Esophagus muscularis mucosa (tissue), 3 donors: ENCODE measurements around the gene CEND1.

Experiments used
- POLR2A ChIP-seq: fragments of 450-650 bp; IDR thresholded peaks from one replicate; pipeline ENCODE4 v1.6.1; 2017; ENCODE audit warnings: antibody characterized with exemption, moderate library complexity, mild to moderate bottlenecking, low read depth
- POLR2AphosphoS5 ChIP-seq, 2 donors: sonication (generic); formaldehyde crosslinking; IDR thresholded peaks; one replicate each; pipeline ENCODE4 v1.6.1; 2017; ENCODE audit warnings: antibody characterized with exemption in 2 of 2
- TF ChIP-seq, protein P1 (sequence below), 3 experiments: fragments of 200-600 bp in 2 of 3; fragments of 450-650 bp in 1 of 3; sonication (generic) in 2 of 3; IDR thresholded peaks; one replicate each; pipeline ENCODE4 v1.5.1; 2017 to 2019; ENCODE audit warnings: antibody characterized with exemption in 3 of 3, mild to moderate bottlenecking in 2 of 3, moderate library complexity in 1 of 3

DNA sequence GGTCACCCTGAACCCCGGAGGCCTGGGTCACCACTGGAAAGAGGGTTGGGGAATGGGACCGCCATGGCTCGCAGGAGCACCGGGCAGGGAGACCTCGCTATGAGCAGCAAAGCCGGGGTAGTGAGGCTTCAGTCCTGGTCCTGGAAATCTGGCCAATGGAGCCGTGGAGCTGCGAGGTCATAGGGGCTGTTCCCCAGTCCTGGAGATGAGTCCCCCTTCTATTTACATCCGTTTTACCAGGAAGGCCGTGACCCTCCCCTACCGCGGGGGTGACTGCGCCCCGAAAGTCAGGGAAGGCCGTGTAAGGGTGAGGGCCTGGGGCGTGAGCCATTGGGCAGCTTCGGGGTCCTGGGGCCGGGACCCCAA, 14.7 kb upstream of the CEND1 start:
- TF ChIP-seq, protein P1, sequence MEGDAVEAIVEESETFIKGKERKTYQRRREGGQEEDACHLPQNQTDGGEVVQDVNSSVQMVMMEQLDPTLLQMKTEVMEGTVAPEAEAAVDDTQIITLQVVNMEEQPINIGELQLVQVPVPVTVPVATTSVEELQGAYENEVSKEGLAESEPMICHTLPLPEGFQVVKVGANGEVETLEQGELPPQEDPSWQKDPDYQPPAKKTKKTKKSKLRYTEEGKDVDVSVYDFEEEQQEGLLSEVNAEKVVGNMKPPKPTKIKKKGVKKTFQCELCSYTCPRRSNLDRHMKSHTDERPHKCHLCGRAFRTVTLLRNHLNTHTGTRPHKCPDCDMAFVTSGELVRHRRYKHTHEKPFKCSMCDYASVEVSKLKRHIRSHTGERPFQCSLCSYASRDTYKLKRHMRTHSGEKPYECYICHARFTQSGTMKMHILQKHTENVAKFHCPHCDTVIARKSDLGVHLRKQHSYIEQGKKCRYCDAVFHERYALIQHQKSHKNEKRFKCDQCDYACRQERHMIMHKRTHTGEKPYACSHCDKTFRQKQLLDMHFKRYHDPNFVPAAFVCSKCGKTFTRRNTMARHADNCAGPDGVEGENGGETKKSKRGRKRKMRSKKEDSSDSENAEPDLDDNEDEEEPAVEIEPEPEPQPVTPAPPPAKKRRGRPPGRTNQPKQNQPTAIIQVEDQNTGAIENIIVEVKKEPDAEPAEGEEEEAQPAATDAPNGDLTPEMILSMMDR (IDR thresholded peaks at IDR 0.05) = no peak
- TF ChIP-seq POLR2AphosphoS5 (IDR thresholded peaks at IDR 0.05) (no peak), POLR2A (no peak)
